Right renal pelvis (tissue), 4 donors: ENCODE data around the gene ATOX1. TPM values are rescaled to one million over a fixed set of nuclear protein-coding genes. Genes with fewer than 3 reads are reported as not detected.

Source experiments
- DNase-seq, 4 donors: peaks; one replicate each; pipeline ENCODE4 v3.0.0-alpha.2; 2013; ENCODE audit warnings: low read depth in 4 of 4, low spot score in 3 of 4, missing footprints in 1 of 4
- polyA plus RNA-seq, 4 donors: library from polyadenylated mRNA; unstranded; fragments of 120-200 nt; gene quantifications; one replicate each; pipeline ENCODE4 v1.2.1, GENCODE V29; 2013; ENCODE audit not compliant: insufficient read length in 4 of 4

The ATOX1 gene
- polyA plus RNA-seq, 4 donors: 107 to 133 (median 111) TPM

GRCh38 chr5:151770383-151771258, 12.2 kb upstream of the ATOX1 start:
- DNase-seq: peak in 2 of 4 donors; percentile 67 to 79

GRCh38 chr5:151766975-151767374, 8.5 kb upstream of the ATOX1 start:
- no peak for DNase-seq

- no peak for DNase-seq
Measured at GRCh38 chr5:151764801-151765200, 6.4 kb upstream of the ATOX1 start.

GRCh38 chr5:151758141-151758429, 346 bp downstream of the ATOX1 start:
- DNase-seq: no peak

- DNase-seq: no peak
Measured at GRCh38 chr5:151757233-151758140, 944 bp downstream of the ATOX1 start.

GRCh38 chr5:151755383-151755782, 3.0 kb downstream of the ATOX1 start:
- no peak for DNase-seq

- DNase-seq: no peak
Measured at GRCh38 chr5:151751593-151751992, 6.8 kb downstream of the ATOX1 start.

GRCh38 chr5:151751091-151751490, 7.3 kb downstream of the ATOX1 start:
- DNase-seq: no peak

GRCh38 chr5:151750121-151750520, 8.3 kb downstream of the ATOX1 start:
- DNase-seq: no peak

GRCh38 chr5:151745071-151745705, 13.2 kb downstream of the ATOX1 start:
- no peak for DNase-seq

- DNase-seq: no peak
Measured at GRCh38 chr5:151743530-151743929, 14.9 kb downstream of the ATOX1 start.

GRCh38 chr5:151742870-151743294, 15.5 kb downstream of the ATOX1 start:
- DNase-seq: no peak

GRCh38 chr5:151741678-151742423, 16.6 kb downstream of the ATOX1 start:
- DNase-seq: no peak

- DNase-seq: no peak
Measured at GRCh38 chr5:151740958-151741373, 17.5 kb downstream of the ATOX1 start.

GRCh38 chr5:151740336-151740942, 18.0 kb downstream of the ATOX1 start:
- DNase-seq: peak in 3 of 4 donors; percentile 58 to 67 (median 67)

- DNase-seq: no peak
Measured at GRCh38 chr5:151739939-151740335, 18.5 kb downstream of the ATOX1 start.

GRCh38 chr5:151739395-151739794, 19.0 kb downstream of the ATOX1 start:
- no peak for DNase-seq

GRCh38 chr5:151738125-151738848, 20.1 kb downstream of the ATOX1 start:
- DNase-seq: no peak

GRCh38 chr5:151737431-151737830, 21.0 kb downstream of the ATOX1 start:
- no peak for DNase-seq
